SKM-1 treated with dmso at 0.1 percent for 144 hours (cell line): ENCODE results near the gene GLE1.
"Not testable (repeated sequence)": the region's sequence is repeated elsewhere in the genome, so short reads cannot be mapped to it uniquely, and the experiment has no call there.

Experiments
- DNase-seq: peaks from one replicate; lab custom pipeline; 2025; ENCODE audit not compliant: unreplicated experiment; lab: John Stamatoyannopoulos, UW

The GLE1 gene

DNA sequence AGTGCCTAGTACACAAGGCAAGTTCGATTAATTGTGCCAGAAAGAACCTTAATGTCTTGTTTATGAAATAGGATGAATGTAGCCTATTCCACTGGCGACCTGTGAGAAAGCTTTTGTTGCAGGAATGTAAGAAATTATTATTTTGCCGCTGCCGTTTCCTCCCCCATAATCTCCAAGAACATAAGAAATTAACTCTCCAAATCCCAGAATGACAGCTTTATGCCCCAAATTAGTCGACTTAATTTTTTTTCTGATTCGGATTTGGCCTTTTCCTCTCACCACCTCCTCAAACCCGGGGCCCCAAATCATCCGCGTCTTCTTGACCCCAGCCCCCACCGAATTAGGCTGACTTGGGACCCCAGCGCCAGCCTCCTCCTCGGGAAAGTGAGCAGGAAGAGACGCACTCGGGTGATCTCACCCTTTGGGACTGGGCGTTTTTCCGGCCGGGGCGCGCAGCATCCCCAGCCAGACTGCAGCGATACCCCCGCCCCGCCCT lies 47.2 kb downstream of the GLE1 start:
- no peak for DNase-seq

DNA sequence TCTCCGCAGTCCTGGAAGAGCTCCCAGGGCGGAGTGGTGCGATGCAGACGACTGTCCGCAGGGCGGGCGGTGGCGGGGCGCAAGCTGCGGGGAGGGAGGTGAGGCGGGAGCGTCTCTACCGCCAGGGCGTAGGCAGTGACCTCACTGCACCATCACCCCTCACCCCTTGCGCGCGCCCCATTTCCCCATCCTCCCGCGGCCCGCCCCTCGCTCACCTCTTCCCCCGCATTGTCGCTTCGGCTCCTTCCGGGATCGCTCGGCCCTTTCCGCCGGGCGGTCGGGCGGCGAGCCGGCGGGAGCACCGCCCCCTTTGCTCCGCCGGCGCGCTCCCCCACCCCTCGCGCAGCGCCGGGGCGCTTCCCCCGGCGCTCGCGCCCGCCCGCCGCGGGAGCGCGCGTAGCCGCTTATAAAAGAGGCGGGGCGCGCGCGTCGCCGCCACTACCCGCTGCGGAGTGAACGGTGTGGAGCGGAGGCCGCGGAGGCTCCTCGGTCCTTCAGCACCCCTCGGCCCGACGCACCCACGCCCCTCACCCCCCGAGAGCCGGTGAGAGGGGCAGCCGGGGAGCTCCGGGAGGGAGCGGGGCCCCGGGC lies 47.7 kb downstream of the GLE1 start, which contains the start of gene SPTAN1:
SPTAN1 (plus strand) TSS at position 435 of the 591 bp plus-strand sequence. CDS start 14,154 bp downstream, outside the sequence.
- peak; percentile 93 for DNase-seq

DNA sequence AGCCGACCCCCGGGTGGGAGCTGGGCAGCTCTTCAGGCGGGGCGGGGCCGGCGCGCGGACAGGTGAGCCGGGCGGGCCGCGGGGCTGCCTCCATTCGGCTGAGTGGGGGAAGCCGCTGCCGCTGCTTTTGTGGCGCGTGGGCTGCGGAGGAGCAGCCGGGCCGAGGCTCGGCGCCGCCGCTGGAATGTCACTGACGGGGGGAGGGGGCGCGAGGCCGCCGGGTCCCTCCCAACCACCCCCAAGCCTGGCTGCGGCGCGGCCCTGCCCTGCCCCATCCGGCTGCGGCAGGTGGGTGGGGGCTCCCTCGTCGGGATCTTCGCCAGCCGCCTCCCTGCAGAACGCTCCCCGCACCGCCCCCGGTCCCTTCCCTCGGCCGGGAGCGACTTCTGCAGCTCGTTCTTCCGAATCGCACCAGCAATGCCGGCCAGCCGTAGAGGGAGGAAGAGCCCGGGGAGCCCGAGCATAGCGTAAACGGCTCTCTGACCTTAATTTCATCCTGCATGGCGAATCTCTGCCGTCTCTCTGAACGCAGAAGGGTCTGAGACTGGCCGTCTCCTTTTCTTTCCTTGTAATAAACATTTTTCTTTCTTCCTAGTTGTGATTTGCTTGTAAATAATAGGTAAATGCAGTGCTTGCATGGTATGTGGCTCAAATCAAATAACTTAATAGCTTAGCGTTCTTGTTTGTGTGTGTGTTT lies 48.4 kb downstream of the GLE1 start:
- DNase-seq, result no peak

DNA sequence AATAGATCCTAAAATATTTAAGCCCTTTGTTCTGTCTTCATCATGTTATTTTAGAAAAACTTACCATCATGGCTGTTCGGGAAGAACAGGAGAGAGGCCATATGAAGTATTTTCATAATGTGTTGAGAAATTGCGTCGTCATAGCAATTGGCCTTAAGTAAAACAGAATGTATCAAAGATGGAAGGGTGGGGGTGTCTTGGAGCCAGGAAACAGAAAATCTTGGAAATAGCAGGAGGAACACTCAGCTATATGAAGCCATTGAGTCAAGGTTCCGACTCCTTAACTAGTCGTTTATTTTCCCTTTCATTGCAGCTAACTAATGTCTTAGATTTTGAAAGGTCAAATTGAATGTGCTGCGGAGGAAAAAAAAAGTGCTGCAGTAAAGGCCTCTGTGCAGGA lies 49.2 kb downstream of the GLE1 start:
- DNase-seq, result no peak

DNA sequence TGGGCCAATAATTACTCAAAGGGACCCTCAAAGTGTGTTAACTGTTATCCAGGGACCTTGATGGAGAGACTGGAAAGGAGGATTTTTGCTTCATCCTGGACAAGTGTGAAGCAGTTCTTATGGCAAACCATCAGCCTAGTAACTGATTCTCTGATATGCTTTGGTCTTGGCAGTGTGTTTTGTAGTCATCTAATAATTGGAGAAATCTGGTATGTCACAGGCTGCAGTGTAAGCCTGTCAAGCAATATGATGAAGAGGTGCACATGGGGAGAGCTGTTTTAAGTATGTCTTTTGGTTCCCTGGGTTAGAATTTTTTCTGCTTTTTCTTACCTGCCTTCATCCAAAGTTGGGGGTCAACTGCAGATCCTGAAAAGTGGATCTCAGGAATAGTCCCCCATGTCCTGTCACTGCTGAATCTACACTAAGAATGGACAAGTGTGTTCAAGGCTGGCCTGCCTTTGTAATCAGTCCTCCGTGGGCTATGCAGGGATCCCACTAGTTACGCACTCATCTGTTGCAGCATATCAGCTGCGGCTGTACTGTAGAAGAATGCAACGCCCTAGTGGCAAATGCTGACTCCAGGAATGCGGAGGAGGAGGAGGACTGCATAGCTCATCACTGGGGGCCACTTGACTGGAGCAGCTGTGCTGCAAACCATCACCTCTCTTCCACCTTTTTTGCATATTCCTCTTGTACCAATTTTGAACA lies 49.8 kb downstream of the GLE1 start:
- DNase-seq, result no peak

DNA sequence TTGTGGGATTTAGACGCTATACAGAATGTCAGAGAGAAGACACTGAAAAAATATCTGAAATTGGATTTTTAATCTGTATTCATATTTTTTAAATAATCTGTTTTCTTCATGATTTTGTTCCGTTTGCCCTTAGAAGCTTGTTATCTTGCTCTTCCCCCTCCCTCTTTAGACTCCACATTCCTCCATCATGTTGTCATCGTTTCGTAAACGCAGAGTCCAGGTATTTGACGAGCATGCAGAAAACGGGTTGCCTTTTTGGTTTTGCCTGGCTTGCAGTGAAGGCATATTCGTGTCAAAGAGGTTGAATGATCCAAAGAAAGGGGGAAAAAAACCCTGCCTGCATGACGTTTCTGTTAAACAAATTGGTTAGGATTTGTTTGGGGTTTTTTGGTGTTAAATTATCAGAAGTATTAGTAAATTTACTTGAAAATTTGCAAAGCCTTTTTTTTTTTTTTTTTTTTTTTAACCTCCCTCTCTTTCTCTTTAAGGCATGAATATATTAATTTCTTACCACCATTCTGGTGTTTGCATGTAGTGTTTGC lies 50.7 kb downstream of the GLE1 start:
- DNase-seq, result no peak

DNA sequence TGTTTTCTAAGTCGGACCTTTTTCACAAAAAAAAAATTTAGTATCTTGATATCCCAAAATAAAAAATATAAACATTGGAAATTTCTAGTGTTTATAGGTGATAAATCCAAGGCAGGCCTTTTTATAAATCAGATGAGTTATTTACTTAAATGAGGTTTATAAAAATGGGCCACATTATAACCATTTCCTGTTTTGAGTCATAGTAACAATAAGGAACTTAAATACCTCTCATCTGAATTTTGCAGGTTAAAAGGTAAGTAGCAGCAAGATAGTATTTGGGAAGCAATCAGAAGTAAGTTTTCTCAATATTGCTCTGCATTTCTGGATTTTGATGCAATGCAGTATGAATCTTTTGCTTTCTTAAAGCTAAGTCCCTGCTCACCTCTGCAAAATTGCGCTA lies 51.8 kb downstream of the GLE1 start:
- DNase-seq, result no peak

DNA sequence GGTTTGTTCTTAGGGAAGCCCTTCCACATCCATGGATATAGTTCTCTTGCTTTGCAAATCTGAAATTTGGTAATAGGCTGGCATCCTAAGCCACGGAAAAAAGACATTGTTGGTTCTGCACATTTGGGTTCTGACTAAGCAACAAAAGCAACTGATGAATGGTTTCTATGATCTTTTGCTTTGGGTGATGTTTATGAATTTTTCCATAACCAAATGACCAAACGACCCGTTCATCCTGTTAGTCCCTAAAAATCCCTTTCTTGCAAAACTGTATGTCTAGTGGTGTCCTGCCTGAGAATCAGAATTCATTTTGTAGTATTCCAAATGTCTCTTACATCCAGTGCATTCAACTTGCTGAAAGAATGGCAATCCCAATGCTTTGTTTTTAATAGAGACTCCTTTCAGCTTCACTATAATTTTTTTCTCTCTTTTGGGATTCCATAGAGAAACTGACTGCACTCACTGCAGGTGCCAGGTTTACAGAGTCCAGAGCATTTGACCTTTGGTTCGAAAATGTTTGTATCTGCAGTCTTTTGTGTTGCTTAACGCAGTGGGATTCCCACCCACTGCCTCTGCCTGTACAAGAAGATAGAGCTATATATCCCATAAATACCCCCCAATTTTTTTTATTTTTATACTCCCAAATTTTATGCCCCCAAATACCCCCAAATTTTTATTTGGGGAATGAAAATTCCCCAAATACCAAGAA lies 52.6 kb downstream of the GLE1 start:
- no peak for DNase-seq

DNA sequence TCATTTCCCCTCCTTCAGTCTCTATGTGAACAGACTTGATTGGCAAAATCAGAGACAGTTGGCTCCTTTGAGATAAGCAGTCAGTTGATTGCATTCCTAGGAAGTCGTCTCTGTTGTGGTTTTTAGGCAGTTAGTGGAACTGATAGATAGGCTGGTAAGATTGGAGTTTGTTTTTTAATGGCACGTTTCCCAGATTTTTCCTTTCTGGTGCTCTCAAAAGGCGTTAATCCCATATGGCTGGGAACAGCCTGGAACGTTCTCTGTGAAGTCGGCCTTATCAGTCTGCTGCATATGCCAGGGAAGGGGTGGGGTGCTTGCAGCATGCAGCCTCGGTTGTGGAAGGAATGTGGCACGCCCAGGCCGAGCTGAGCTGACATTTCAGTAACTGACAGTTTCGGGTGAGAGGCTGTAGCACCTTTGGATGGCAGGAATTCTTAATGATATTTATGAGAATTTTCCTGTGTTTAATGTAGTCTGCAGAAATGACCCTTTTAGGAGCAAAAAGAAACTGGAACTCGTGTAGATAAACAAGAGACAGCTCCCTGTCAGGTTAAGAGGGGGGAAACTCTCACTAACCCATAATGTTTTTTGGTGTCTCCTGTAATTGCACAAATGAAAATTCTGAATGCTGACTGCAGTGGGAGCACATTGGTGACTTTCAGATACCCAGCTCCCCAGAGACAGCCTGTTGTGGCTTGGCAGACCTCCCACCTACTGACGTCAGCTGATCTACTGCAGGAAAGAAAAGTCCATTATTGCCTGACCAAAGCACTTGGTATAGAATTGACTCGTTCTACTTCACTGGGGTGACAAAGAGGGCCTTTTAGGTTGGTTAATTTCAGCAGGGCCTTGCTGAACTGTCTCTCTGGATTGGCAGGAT lies 54.2 kb downstream of the GLE1 start:
- no peak for DNase-seq

DNA sequence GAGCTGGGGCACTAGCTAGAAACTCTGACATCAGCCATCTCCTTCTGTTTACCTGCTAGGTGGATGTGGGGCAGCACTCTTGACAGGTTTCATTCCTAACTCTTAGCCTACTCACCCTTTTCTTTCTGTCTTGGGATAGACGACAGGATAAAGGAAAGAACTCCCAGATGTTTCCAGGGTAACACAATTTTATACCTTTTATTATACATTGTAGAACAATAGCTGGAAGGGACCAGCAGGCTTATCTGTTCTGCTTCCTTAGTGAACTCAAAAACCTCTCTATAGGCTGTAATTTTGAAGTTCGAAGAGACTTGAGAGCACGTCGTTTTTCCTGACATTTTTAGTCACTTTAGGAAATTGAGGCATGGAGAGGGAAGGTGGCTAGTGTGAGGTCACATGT lies 61.1 kb downstream of the GLE1 start:
- no peak for DNase-seq

DNA sequence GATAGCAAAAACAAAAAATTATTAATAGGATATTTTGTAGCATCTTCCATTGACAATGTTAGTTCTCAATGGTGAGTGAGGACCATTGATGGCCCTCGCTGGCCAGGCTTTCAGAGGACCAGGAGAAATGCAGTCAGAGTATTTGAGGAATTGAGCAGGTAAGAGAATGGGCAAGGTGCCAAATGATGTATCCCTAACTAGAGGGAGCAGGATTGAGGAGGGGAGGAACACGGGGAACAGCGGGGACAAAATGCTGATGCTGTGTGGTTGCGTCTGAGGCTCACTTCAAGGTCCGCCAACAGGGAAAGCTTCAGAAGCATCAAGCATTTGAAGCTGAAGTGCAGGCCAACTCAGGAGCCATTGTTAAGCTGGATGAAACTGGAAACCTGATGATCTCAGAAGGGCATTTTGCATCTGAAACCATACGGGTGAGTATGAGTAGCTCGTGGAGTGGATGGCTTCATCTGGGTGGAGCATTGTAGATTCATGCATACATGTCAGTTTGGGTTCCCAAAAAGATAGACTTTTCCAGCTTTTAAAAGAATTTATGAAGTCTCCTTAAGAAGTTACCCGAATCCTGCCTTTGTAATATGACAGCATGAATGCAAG lies 64.1 kb downstream of the GLE1 start:
- DNase-seq, result no peak

DNA sequence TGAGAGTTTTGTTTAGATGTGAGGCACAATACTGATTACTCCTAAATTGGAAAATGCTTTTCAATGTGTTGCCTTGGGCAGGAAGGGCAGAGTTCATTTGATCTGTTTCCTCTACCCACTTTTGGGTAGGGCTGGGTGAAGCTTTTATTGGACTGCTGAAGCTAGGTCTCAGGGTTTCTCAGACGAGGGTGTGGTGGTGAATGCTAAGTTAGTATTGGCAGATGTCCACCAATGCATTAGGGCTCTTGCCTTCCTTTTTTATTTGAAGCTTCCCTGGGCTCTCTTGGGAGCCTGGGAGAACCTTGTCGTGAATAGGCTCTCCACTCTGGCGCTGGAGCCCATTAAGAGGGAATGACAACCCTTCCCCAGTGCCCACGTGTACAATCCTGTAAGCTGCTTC lies 71.0 kb downstream of the GLE1 start:
- no peak for DNase-seq

DNA sequence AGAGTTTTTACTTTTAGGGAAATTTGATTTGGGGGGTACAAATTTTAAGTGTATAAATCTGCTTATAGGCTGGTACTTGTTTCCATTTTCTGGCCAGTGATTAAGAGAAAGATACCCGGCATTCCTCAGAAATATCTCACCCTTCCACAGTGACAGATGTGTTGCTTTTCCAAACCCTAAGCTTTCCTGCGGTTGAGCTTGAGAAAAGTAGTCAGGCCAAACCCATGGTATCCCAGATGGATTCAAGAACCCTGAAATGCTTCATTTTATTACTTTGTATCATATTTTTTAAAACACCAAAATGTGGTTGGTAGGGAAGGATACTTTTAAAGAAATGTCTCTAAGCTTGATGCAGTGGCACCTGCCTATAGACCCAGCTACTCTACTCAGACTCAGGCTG lies 71.4 kb downstream of the GLE1 start:
- DNase-seq, result no peak

DNA sequence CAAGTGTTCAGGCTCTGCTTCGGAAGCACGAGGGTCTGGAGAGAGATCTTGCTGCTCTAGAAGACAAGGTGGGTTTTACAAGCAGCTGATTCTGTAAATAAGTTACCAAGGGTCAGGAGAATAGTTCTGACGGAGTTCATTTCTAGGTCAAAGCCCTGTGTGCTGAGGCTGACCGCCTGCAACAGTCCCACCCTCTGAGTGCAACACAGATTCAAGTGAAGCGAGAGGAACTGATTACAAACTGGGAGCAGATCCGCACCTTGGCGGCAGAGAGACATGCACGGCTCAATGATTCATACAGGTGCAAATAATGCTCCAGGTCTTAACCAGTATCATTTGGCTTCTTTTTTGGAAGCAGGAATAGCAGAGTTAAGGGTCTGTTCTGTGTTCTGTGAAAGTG lies 72.7 kb downstream of the GLE1 start:
- DNase-seq, result no peak

DNA sequence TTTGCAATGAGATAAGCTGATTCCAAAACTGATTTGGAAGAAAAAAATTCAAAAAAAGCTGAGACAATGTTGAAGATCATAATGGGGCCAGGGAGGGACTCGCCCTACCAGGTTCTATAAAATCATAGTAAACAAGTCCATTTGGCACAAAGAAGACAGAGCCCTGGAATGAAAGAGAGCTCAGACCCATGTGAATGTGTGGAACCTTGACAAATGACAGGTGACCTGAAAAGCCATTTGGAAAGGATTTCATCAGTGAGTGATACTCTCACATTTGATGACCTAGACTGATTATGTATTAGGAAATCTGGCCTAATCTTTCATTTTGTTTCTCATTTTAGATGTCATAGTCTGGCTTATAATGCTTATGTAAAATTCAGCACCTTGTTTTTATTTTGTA lies 74.7 kb downstream of the GLE1 start:
- DNase-seq, result no peak

DNA sequence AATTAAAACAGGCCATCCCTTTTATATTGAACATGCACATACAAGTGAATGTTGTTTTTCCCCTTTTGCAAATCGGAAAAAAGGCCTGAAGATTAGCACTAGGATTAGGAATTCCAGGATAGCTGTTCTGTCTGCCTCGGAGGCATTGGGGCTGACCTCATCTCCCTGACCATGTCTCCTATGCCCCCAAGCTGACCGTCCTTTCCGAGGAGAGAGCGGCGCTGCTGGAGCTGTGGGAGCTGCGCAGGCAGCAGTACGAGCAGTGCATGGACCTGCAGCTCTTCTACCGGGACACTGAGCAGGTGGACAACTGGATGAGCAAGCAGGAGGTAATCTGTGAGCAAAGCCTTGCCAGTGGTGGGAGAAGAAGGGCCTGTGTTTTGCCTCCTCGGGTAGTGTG lies 76.2 kb downstream of the GLE1 start:
- no peak for DNase-seq

DNA sequence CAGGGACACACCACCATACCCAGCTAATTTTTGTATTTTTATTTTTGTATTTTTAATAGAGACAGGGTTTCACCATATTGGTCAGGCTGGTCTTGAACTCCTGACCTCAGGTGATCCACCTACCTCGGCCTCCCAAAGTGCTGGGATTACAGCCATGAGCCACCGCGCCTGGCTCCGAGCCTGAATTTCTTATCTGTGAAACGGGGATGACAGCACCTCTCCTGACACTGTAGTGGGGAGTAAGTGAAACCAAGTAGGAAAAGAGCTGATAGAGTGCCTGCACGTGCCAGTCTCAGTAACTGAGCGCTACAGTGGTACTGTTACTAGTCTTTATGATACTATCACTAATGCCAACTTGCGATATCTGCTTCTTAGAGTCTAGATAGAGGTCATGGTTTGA lies 80.6 kb downstream of the GLE1 start:
- DNase-seq, result not testable (repeated sequence)

DNA sequence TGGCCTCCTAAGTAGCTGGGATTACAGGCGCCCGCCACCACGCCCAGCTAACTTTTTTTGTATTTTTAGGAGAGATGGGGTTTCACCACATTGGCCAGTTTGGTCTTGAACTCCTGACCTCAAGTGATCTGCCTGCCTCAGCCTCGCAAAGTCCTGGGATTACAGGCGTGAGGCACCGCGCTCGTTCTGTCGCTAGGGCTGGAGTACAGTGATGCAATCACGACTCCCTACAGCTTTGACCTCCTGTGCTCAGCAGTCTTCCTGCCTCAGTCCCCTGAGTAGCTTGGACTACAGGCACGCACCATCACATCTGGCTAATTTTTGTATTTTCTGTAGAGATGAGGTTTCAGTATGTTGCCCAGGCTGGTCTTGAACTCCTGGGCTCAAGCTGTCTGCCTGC lies 82.4 kb downstream of the GLE1 start:
- not testable (repeated sequence) for DNase-seq

DNA sequence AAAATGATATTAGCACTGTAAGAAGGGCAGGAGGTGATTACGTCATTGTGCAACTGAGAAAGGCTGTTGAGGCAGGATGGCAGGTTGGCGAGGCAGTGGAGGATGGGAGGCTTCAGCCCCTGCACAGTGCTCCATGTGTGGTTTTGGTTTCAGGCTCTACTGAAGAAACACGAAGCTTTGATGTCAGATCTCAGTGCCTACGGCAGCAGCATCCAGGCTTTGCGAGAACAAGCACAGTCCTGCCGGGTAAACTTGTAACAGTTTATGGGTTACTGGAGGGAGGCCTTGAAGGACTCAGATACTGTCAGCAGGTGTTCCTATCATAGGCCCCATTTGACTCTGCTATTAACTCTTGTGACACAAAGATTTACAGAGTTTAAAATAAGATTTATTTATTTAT lies 82.9 kb downstream of the GLE1 start:
- no peak for DNase-seq
